BJ (cell line): ENCODE results near the gene CCDC154. TPM values are rescaled to one million over a fixed set of nuclear protein-coding genes. Genes with fewer than 3 reads are reported as not detected.
"Not testable (repeated sequence)": the region's sequence is repeated elsewhere in the genome, so short reads cannot be mapped to it uniquely, and the experiment has no call there.

Experiments used
- CTCF ChIA-PET: fragments of 350-600 bp; formaldehyde crosslinking; extraction: SDS; loops from one replicate; lab custom pipeline; 2021; ENCODE audit warnings: antibody characterized with exemption, inconsistent platforms; lab: Yijun Ruan, JAX
- POLR2A ChIA-PET: fragments of 300-600 bp; sonication (Branson Sonifier 250); formaldehyde crosslinking; extraction: SDS; loops from one replicate; lab custom pipeline; 2021; ENCODE audit warnings: antibody characterized with exemption; lab: Charles Lee
- DNase-seq: peaks from one replicate; pipeline ENCODE4 v3.0.0-alpha.2; 2011; ENCODE audit warnings: low read depth
- H3K27me3 ChIP-seq: 2 replicates; pipeline ENCODE4 v1.6.0; 2011; ENCODE audit warnings: low read length; ENCODE audit not compliant: control insufficient read depth, insufficient read depth
- H3K36me3 ChIP-seq: 2 replicates; pipeline ENCODE4 v1.5.1; 2011; ENCODE audit warnings: low read length; ENCODE audit not compliant: control insufficient read depth, insufficient read depth
- H3K4me3 ChIP-seq: 2 replicates; pipeline ENCODE4 v1.5.1; 2011; ENCODE audit warnings: low read depth, mild to moderate bottlenecking, control low read depth, low read length
- polyA plus RNA-seq: library from polyadenylated mRNA; depleted of rRNA; stranded (reverse); fragments of >200 nt; gene quantifications from 2 replicates; pipeline ENCODE4 v1.2.3, GENCODE V29; 2011
- TF ChIP-seq, protein P1 (sequence below): IDR thresholded peaks from 2 replicates; pipeline ENCODE4 v1.5.1; 2011; ENCODE audit warnings: low read depth, mild to moderate bottlenecking, control low read depth, inconsistent platforms, low read length, moderate library complexity; ENCODE audit not compliant: insufficient read depth

The CCDC154 gene
- polyA plus RNA-seq, 1 experiment: 0.04 TPM

DNA sequence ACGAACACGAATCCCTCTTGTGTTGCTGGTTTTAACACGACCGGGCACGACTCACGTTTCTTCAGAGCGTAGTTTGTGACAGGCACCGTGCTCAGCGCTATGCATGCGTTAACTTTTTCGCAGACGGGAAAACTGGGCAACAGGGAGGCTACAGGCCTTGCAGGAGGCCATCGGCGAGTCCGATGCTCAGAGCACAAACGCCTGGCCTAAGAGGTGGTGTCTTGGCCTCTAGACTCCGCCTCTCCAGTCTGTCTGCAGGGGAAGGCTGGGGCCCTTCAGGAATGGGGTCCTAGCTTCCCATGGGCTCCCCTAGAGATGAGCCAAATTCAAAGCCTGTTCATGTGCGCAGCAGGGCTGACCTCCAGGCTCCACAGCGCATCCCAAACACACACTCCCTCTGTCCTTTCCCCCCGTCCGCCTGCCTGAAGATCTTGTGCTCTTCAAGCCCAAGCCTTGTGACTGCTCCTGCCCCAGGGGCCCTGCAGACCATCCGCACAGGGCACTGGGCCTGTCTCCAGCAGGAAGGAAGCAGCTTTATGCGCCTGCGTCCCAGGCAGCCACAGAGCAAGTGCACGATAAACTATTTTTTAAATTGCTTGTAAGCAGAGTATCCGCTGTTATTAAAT is 27.3 kb upstream of the CCDC154 start:
- ChIA-PET POLR2A (no interaction called here), CTCF (interaction anchor here (0.8 kb wide), 1 partner anchor 9 kb away, joined by 3 read pairs; no protein-coding TSS in a partner anchor)
- Histone ChIP-seq H3K4me3 (no peak overlapping the region), H3K27me3 (no peaks in the 10 kb centered on the region), H3K36me3 (no peaks in the 10 kb centered on the region)
- TF ChIP-seq, protein P1, sequence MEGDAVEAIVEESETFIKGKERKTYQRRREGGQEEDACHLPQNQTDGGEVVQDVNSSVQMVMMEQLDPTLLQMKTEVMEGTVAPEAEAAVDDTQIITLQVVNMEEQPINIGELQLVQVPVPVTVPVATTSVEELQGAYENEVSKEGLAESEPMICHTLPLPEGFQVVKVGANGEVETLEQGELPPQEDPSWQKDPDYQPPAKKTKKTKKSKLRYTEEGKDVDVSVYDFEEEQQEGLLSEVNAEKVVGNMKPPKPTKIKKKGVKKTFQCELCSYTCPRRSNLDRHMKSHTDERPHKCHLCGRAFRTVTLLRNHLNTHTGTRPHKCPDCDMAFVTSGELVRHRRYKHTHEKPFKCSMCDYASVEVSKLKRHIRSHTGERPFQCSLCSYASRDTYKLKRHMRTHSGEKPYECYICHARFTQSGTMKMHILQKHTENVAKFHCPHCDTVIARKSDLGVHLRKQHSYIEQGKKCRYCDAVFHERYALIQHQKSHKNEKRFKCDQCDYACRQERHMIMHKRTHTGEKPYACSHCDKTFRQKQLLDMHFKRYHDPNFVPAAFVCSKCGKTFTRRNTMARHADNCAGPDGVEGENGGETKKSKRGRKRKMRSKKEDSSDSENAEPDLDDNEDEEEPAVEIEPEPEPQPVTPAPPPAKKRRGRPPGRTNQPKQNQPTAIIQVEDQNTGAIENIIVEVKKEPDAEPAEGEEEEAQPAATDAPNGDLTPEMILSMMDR: no peak
- no peak for DNase-seq

DNA sequence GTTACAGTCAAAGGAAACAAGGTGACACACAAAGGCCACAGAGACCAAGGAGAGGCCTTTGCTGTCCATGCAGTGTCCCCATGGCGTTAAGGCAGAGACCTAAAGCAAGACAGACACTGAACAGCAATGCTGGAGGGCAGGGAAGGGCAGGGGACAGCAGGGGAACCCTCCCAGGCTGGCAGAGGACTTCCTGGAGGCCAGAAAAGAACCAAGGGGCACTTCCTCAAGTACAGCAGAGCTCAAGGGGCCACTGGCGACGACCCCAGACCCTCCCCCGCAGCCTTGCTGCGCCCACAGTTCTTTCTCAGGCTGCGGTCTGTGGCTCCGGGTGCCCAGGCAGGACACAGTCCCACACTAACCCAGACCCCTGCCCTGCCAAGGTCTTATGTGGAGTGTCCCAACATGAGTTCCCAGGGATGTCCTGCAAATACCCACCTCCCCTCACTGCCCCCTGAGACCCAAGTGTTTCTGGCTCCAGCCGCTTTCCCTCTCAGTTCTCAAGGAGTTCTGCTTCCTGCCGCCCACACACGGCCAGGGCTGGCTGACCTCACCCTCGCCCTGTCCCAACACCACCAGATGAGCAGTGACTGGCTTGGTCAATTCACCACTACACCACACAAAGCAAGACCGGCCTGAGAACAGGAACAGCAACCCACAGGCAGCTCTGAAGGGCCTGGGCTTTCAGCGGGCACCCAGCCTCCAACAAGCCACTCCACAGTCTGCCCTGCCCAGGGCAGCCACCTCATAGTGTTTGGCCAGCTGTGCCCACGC is 26.3 kb upstream of the CCDC154 start:
- Histone ChIP-seq H3K36me3 (no peaks in the 10 kb centered on the region), H3K27me3 (no peaks in the 10 kb centered on the region), H3K4me3 (no peak overlapping the region)
- TF ChIP-seq, protein P1: no peak
- DNase-seq: no peak
- ChIA-PET POLR2A (no interaction called here), CTCF (no interaction called here)

DNA sequence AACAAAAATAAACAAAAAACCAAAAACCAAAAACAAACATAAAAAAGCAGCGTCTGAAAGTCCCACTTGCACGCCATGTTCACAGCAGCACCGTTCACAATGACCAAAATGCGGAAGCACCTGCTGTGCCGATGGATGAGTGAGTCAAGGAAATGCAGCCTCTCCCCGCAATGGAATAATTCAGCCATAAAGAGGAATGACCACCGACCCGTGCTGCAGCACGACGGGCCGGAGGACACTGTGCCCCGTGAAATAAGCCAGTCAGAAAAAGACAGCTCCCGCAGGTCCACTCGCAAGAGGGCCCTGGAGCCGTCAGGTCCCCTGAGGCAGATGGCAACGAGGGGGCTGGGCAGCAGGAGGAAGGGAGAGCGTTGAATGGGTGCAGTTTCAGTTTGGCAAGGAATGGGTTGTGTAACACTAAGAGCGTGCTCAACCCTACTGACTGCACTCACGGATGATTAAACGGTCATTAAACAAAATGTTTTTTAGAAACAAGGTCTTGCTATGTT is 25.4 kb upstream of the CCDC154 start:
- H3K36me3 ChIP-seq: no peaks in the 10 kb centered on the region
- no peak overlapping the region for H3K4me3 ChIP-seq
- ChIA-PET CTCF (no interaction called here), POLR2A (no interaction called here)
- H3K27me3 ChIP-seq: no peaks in the 10 kb centered on the region
- TF ChIP-seq, protein P1: no peak
- DNase-seq: no peak

DNA sequence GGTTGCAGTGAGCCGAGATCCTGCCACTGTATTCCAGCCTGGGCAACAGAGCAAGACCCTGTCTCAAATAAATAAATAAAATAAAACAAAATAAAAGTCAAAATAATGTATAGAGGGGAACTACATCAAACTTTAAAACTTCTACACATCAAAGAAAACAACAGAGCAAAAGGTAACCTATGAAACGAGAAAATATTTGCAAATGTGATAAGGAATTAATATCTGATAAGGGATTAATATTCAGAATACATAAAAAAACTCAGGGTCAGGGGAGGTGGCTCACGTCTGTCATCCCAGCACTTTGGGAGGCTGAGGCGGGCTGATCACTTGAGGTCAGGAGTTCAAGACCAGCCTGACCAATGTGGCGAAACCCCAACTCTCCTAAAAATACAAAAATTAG is 24.8 kb upstream of the CCDC154 start:
- H3K27me3 ChIP-seq, CTCF ChIA-PET, H3K36me3 ChIP-seq, H3K4me3 ChIP-seq, DNase-seq, POLR2A ChIA-PET: not testable (repeated sequence)

DNA sequence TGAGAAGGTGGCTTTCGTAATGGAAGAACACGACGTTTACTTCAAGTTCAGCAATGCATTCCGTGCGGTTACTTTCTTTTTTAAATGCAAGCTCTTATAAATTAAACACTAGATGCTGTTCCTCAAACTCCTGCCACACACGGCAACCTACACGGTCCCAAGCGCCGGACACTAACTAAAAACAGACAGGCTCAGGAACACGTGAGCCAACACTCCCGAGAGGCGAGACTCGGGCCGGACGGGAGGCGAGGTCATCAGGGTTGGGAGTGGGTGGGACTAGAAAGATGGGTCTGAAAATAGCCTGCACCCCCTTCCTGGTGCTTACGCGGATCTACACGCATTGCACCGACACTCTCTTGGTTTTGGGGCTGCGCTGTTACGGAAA is 24.1 kb upstream of the CCDC154 start:
- Histone ChIP-seq H3K27me3 (no peaks in the 10 kb centered on the region), H3K36me3 (no peaks in the 10 kb centered on the region), H3K4me3 (no peak overlapping the region)
- CTCF ChIA-PET: no interaction called here
- DNase-seq: no peak
- POLR2A ChIA-PET: no interaction called here
- TF ChIP-seq, protein P1: no peak
